Psoas muscle (tissue), 8 donors: ENCODE data around the gene SMPDL3A. TPM values are rescaled to one million over a fixed set of nuclear protein-coding genes. Genes with fewer than 3 reads are reported as not detected.

ENCODE experiments used
- ATAC-seq, 4 donors: fragments of 200-7000 bp; cut with Tn5 transposase; one replicate each; pipeline ENCODE4 v1.9.1; 2020; ENCODE audit warnings: moderate library complexity in 3 of 4, mild to moderate bottlenecking in 2 of 4
- DNase-seq, 2 donors: peaks; one replicate each; pipeline ENCODE4 v3.0.0-alpha.2; 2020
- H3K27ac ChIP-seq: fragments of 200-600 bp; one replicate; pipeline ENCODE4 v1.8.0; 2022
- H3K27me3 ChIP-seq, 3 donors: fragments of 200-600 bp in 1 of 3; one replicate each; pipeline versions ENCODE4 v1.6.1 to v1.8.0; 2013 to 2022; ENCODE audit warnings: low read length in 2 of 3, mild to moderate bottlenecking in 2 of 3, moderate library complexity in 1 of 3; ENCODE audit not compliant: insufficient read depth in 3 of 3
- H3K36me3 ChIP-seq, 2 donors: fragments of 200-600 bp in 1 of 2; one replicate each; pipeline versions ENCODE4 v1.6.1 to v1.8.0; 2013 to 2022; ENCODE audit warnings: low read depth in 1 of 2, mild to moderate bottlenecking in 1 of 2, moderate library complexity in 1 of 2; ENCODE audit not compliant: insufficient read depth in 1 of 2
- H3K4me1 ChIP-seq: fragments of 200-600 bp; one replicate; pipeline ENCODE4 v1.8.0; 2022
- H3K4me3 ChIP-seq: fragments of 200-600 bp; one replicate; pipeline ENCODE4 v1.8.0; 2022; ENCODE audit warnings: mild to moderate bottlenecking
- H3K9me3 ChIP-seq: fragments of 200-600 bp; one replicate; pipeline ENCODE4 v1.8.0; 2022
- WGBS, 3 donors: extraction: QIAGEN DNeasy Blood & Tissue Kit; methylation state at CpG; one replicate each; pipeline versions ENCODE4 v1.1.6 to v1.1.7; 2013; 5-methylcytosine and 5-hydroxymethylcytosine counted together
- intact Hi-C, 2 donors: fragments of 100-400 bp; cut with DNase I; formaldehyde crosslinking; loops; one replicate each; pipeline versions ENCODE4 v1.11.0 to v1.14.2; 2022
- polyA plus RNA-seq, 3 donors: library from polyadenylated mRNA; stranded (reverse); fragments of 200-250 nt; gene quantifications; one replicate each; pipeline ENCODE4 v1.2.3, GENCODE V29; 2013
- total RNA-seq, 4 donors: library from RNA; stranded (reverse); fragmentation: NEBNext Ultra II Directional in 2 of 4; extraction: Animal tissue kit (Norgen Biotek cat#: 25700) in 2 of 4; gene quantifications; one replicate each; pipeline versions ENCODE4 v1.2.1 to v1.2.4, GENCODE V29; 2021 to 2023
- TF ChIP-seq, protein P1 (sequence below): fragments of 200-600 bp; IDR thresholded peaks from one replicate; pipeline ENCODE4 v1.8.0; 2022; ENCODE audit warnings: antibody characterized with exemption
- donor health status: healthy with polysubstance abuse.
- donor health status: DM: no; HTN: no; CAD: no; lungs with moderate emphysema.
- donor health status: Bipolar disorder and iron deficiency.
- donor health status: healthy.
- donor health status: DM: yes; HTN: yes; CAD: no.
- donor health status: DM: no; HTN: no; CAD: no.
- donor health status: DM: no; HTN: no; CAD: no.
- donor health status: DM: yes; HTN: yes; CAD: no.

SMPDL3A gene
- total and polyA plus RNA-seq, 7 donors: 6.3 to 38.4 (median 27.6) TPM

DNA sequence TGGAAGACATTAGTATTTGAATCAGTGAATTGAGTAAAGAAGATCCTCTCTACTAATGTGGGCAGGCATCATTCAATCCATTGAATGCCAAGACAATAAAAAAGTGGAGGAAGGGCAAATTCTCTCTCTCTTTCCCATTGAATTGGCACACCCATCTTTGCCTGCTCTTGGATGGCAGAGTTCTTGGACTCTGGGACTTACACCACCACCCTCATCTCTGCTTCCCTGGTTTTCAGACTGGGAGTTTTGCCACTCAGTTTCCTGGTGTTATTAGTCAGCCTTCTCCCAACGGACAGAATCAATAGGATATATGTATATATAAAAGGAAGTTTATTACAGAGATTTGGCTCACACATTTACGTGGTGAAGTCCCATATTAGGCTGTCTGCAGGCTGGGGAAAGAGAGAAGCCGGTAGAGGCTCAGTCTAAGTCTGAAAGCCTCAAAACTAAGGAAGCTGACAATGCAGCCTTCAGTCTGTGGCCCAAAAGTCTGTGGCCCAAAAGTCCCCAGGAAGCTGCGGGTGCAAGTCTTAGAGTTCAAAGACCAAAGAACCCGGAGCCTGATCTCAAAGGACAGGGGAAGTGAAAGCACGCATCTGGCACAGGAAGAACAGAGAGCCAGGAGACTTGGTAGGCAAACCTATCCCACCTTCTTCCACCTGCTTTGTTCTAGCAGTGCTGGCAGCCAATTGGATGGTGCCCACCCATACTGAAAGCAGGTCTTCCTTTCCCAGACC is 64.4 kb downstream of the SMPDL3A start:
- DNase-seq: no peak
- 73 to 81% (median 79%) methylated on average over 6 of the region's 6 CpGs for WGBS, 3 donors

More for the DNA sequence above, 64.4 kb downstream of the SMPDL3A start:
- H3K27ac ChIP-seq: no peak overlapping the region
- TF ChIP-seq, protein P1, sequence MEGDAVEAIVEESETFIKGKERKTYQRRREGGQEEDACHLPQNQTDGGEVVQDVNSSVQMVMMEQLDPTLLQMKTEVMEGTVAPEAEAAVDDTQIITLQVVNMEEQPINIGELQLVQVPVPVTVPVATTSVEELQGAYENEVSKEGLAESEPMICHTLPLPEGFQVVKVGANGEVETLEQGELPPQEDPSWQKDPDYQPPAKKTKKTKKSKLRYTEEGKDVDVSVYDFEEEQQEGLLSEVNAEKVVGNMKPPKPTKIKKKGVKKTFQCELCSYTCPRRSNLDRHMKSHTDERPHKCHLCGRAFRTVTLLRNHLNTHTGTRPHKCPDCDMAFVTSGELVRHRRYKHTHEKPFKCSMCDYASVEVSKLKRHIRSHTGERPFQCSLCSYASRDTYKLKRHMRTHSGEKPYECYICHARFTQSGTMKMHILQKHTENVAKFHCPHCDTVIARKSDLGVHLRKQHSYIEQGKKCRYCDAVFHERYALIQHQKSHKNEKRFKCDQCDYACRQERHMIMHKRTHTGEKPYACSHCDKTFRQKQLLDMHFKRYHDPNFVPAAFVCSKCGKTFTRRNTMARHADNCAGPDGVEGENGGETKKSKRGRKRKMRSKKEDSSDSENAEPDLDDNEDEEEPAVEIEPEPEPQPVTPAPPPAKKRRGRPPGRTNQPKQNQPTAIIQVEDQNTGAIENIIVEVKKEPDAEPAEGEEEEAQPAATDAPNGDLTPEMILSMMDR: no peak
- H3K4me3 ChIP-seq: no peak overlapping the region
- no peaks in the 10 kb centered on the region for H3K9me3 ChIP-seq
- intact Hi-C loops: no loop called here
- no peaks in the 10 kb centered on the region for H3K4me1 ChIP-seq
- no peaks in the 10 kb centered on the region for H3K27me3 ChIP-seq
- no peaks in the 10 kb centered on the region for H3K36me3 ChIP-seq
- ATAC-seq: no peak

Other genes with a start within 250 kb of the SMPDL3A start
- 1 to 10 TPM in 2 of 4 donors, under 1 TPM in 2; 0.20 to 1.1 (median 0.84) TPM for gene PKIB, start 178.9 kb upstream of the SMPDL3A start, total RNA-seq
- gene PKIB, start 178.9 kb upstream of the SMPDL3A start, polyA plus RNA-seq: 1 to 10 TPM in 1 of 3 donors, under 1 TPM in 2; 0.44 to 2.4 (median 0.47) TPM
- gene FABP7, start 9.5 kb upstream of the SMPDL3A start, total RNA-seq: 10 to 100 TPM in 2 of 4 donors, 1 to 10 TPM in 2; 3.7 to 63.6 (median 27.1) TPM
- 10 to 100 TPM in 2 of 3 donors, 1 to 10 TPM in 1; 7.1 to 42.1 (median 31.3) TPM for gene FABP7, start 9.5 kb upstream of the SMPDL3A start, polyA plus RNA-seq
- gene CLVS2, start 207.0 kb downstream of the SMPDL3A start, total RNA-seq: 1 to 10 TPM in 1 of 4 donors, under 1 TPM in 3; 0.08 to 2.5 (median 0.16) TPM
- gene CLVS2, start 207.0 kb downstream of the SMPDL3A start, polyA plus RNA-seq: under 1 TPM in 2 of 3 donors, not detected in 1; 0.06 to 0.08 TPM